Measurements from ENCODE around the gene SCGB2B2. TPM values are rescaled to one million over a fixed set of nuclear protein-coding genes. Genes with fewer than 3 reads are reported as not detected.

SCGB2B2 gene
- total and polyA plus RNA-seq, 2 of the 4 experiments (the other 2 are of a cell fraction) = not detected

DNA sequence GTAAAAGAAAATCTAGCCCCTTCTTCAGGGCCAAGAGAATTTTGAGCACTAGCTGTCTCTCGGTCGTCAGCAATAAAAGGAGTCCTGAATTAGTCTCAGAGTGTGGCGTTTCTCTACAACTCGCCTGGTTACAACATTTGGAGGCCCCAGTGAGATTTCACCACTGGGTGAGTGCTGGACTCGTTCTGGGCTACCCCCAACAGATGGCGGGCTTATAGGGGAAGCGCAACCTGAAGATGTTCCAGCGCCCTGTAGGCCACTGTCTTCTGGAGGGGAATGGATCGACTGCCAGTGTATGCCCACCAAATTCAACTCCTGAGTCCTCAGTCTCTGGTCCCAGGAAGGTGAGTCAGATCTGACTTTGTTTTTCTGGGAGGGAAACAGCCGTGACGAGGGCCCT, 45.4 kb upstream of the SCGB2B2 start:
- Histone ChIP-seq H3K9ac (ENCODE audit: low read depth, low read length) (no peak overlapping the region), H2BK20ac (ENCODE audit: low read depth, low read length) (no peak overlapping the region), H4K20me1 (ENCODE audit: insufficient read depth, low read length) (no peaks in the 10 kb centered on the region), H3K4ac (ENCODE audit: low read depth, low read length) (no peak overlapping the region), H4K91ac (ENCODE audit: insufficient read depth, low read depth, low read length) (no peak overlapping the region), H2BK120ac (ENCODE audit: low read depth, low read length) (no peak overlapping the region), H3K4me1 (ENCODE audit: control insufficient read depth, insufficient read depth, low read length) (no peaks in the 10 kb centered on the region), H2AFZ (replicated peaks; ENCODE audit: low read length, poor library complexity) (peak overlapping the region; percentile 33), H2AK9ac (replicated peaks; ENCODE audit: low read depth, low read length, poor library complexity) (no peak overlapping the region), H4K5ac (ENCODE audit: low read depth, low read length) (no peak overlapping the region), H3K9me1 (ENCODE audit: insufficient read depth, low read length) (no peaks in the 10 kb centered on the region), H4K8ac (ENCODE audit: low read depth in 2 of 2, low read length in 2 of 2) (no peak overlapping the region), H2BK5ac (ENCODE audit: low read depth, low read length, poor library complexity, severe bottlenecking) (no peak overlapping the region), H3K4me2 (ENCODE audit: low read depth, low read length) (no peak overlapping the region), H3K14ac (replicated peaks; ENCODE audit: low read depth, low read length) (no peak overlapping the region), H3K4me3 (ENCODE audit: insufficient read depth, low read depth, low read length) (no peak overlapping the region), H3K36me3 (ENCODE audit: control insufficient read depth, insufficient read depth, low read length) (no peaks in the 10 kb centered on the region), H3K18ac (ENCODE audit: low read depth, low read length) (no peak overlapping the region), H3K9me3 (ENCODE audit: control insufficient read depth, insufficient read depth, low read length) (no peaks in the 10 kb centered on the region), H3K23ac (ENCODE audit: low read depth, low read length) (no peak overlapping the region), H3K79me1 (ENCODE audit: low read depth in 1 of 2, low read length in 2 of 2) (no peaks in the 10 kb centered on the region), H3K56ac (ENCODE audit: extremely low read depth, insufficient read depth, low read length) (no peak overlapping the region), H3K27me3 (ENCODE audit: control insufficient read depth, insufficient read depth, low read length) (peaks cover 5% of the 10 kb centered on the region), H2BK15ac (ENCODE audit: low read depth, low read length) (no peak overlapping the region), H3K27ac (ENCODE audit: insufficient read depth, low read length) (no peak overlapping the region), H2AK5ac (ENCODE audit: low read depth, low read length) (no peak overlapping the region)
- no peak for ATAC-seq (ENCODE audit: low read depth)
- in situ Hi-C loops (cut with MboI; ENCODE audit: low sequenced_read_pairs) = loop anchor here (25.0 kb wide), 1 partner anchor 585 kb away; no protein-coding TSS in a partner anchor
- CTCF ChIA-PET = no interaction called here
- POLR2A ChIA-PET (ENCODE audit: unreplicated experiment) = interaction anchor here (0.6 kb wide), 1 partner anchor 203 kb away, joined by 3 read pairs; no protein-coding TSS in a partner anchor
- dilution Hi-C loops (cut with HindIII; ENCODE audit: low sequenced_read_pairs, unreplicated experiment) = no loop called here
- no TSS peak for BruUV-seq (replicated peaks)
- 30% methylated on average over 4 of the region's 11 CpGs; no CpG with 5 or more reads in 1 of the 2 experiments for WGBS, 2 experiments (ENCODE audit: extremely low coverage in 2 of 2, insufficient read length in 1 of 2)
- DNase-seq = no peak
- TF ChIP-seq USF2 (IDR thresholded peaks at IDR 0.05; ENCODE audit: low read depth, low read length) (no peak), RAD21 (IDR thresholded peaks at IDR 0.05; ENCODE audit: low read length) (no peak), POLR2A (IDR thresholded peaks at IDR 0.05; ENCODE audit: low read depth, low read length) (no peak), FOS (IDR thresholded peaks at IDR 0.05; ENCODE audit: low read depth, low read length) (no peak), CHD1 (IDR thresholded peaks at IDR 0.05; ENCODE audit: low read depth, low read length) (no peak), SMC3 (IDR thresholded peaks at IDR 0.05; ENCODE audit: low read depth, low read length) (no peak), NFE2L2 (IDR thresholded peaks at IDR 0.05; ENCODE audit: low read depth, low read length) (no peak), MXI1 (IDR thresholded peaks at IDR 0.05; ENCODE audit: borderline replicate concordance, low read depth, low read length) (no peak), MAZ (IDR thresholded peaks at IDR 0.05; ENCODE audit: borderline replicate concordance, low read depth, low read length) (no peak), BHLHE40 (IDR thresholded peaks at IDR 0.05; ENCODE audit: low read depth, low read length) (no peak)
- TF ChIP-seq, protein P1, sequence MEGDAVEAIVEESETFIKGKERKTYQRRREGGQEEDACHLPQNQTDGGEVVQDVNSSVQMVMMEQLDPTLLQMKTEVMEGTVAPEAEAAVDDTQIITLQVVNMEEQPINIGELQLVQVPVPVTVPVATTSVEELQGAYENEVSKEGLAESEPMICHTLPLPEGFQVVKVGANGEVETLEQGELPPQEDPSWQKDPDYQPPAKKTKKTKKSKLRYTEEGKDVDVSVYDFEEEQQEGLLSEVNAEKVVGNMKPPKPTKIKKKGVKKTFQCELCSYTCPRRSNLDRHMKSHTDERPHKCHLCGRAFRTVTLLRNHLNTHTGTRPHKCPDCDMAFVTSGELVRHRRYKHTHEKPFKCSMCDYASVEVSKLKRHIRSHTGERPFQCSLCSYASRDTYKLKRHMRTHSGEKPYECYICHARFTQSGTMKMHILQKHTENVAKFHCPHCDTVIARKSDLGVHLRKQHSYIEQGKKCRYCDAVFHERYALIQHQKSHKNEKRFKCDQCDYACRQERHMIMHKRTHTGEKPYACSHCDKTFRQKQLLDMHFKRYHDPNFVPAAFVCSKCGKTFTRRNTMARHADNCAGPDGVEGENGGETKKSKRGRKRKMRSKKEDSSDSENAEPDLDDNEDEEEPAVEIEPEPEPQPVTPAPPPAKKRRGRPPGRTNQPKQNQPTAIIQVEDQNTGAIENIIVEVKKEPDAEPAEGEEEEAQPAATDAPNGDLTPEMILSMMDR (conservative IDR thresholded peaks at IDR 0.05; ENCODE audit: low read depth, low read length) = no peak
- intact Hi-C loops (cut with micrococcal nuclease) = no loop called here

Measured in IMR-90 (cell line).